Breast epithelium (tissue), 3 donors: Measurements from ENCODE around the gene HELZ.

Experiments
- POLR2A ChIP-seq: fragments of 450-650 bp; IDR thresholded peaks from one replicate; pipeline ENCODE4 v1.6.1; 2016; ENCODE audit warnings: antibody characterized with exemption, mild to moderate bottlenecking, moderate library complexity
- POLR2AphosphoS5 ChIP-seq, 3 donors: sonication (generic); formaldehyde crosslinking; IDR thresholded peaks; one replicate each; pipeline ENCODE4 v1.6.1; 2017; ENCODE audit warnings: antibody characterized with exemption in 3 of 3
- TF ChIP-seq, protein P1 (sequence below), 3 donors: fragments of 450-650 bp; IDR thresholded peaks; one replicate each; pipeline ENCODE4 v1.5.1; 2016 to 2017; ENCODE audit warnings: antibody characterized with exemption in 3 of 3, mild to moderate bottlenecking in 3 of 3, moderate library complexity in 3 of 3

DNA sequence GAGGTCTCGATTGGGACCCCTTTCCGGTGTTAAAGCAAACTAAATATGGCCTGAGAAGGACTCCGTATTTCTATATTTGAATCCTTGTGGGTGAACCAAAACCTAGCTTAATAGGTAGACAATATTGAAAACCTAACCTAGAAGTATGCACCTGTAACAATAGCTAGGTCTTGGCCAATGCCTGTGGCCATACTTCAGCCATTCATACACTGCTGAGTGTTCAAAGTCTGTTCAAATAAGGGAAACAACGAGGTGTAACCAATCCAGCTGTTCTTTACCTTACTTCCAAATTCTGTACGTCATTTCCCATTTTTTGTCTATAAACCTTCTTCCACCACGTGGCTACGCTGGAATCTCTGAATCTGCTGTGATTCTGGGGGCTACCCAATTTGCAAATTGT is 34.1 kb upstream of the HELZ start:
- TF ChIP-seq, protein P1, sequence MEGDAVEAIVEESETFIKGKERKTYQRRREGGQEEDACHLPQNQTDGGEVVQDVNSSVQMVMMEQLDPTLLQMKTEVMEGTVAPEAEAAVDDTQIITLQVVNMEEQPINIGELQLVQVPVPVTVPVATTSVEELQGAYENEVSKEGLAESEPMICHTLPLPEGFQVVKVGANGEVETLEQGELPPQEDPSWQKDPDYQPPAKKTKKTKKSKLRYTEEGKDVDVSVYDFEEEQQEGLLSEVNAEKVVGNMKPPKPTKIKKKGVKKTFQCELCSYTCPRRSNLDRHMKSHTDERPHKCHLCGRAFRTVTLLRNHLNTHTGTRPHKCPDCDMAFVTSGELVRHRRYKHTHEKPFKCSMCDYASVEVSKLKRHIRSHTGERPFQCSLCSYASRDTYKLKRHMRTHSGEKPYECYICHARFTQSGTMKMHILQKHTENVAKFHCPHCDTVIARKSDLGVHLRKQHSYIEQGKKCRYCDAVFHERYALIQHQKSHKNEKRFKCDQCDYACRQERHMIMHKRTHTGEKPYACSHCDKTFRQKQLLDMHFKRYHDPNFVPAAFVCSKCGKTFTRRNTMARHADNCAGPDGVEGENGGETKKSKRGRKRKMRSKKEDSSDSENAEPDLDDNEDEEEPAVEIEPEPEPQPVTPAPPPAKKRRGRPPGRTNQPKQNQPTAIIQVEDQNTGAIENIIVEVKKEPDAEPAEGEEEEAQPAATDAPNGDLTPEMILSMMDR (IDR thresholded peaks at IDR 0.05), result no peak
- no peak for TF ChIP-seq POLR2A
- no peak for TF ChIP-seq POLR2AphosphoS5 (IDR thresholded peaks at IDR 0.05)
